ENCODE results near the gene CBX5. TPM values are rescaled to one million over a fixed set of nuclear protein-coding genes. Genes with fewer than 3 reads are reported as not detected.

The CBX5 gene
- total and polyA plus RNA-seq, 10 of the 15 experiments (the other 5 are each of a cell fraction or from before 2014, with no cell fraction given), result 46.7 to 138 (median 74.6) TPM

- TF ChIP-seq IRF3 (IDR thresholded peaks at IDR 0.05) (no peak), NFYA (IDR thresholded peaks at IDR 0.05; ENCODE audit: borderline replicate concordance, low read depth, low read length) (no peak), BRCA1 (IDR thresholded peaks at IDR 0.05; ENCODE audit: low read depth, low read length) (no peak), ZNF592 (IDR thresholded peaks at IDR 0.05) (no peak), PKNOX1 (IDR thresholded peaks at IDR 0.05) (no peak), CTCF (IDR thresholded peaks at IDR 0.05 in 2 of 3, conservative IDR thresholded peaks at IDR 0.05 in 1 of 3; ENCODE audit: control insufficient read depth in 2 of 3, extremely low read depth in 1 of 3, insufficient read depth in 1 of 3, low read depth in 3 of 3, low read length in 3 of 3) (no peak), CBFB (IDR thresholded peaks at IDR 0.05; ENCODE audit: low read depth) (0 out of 2 replicates have a peak, but pooled peaks have one; percentile 12), HSF1 (IDR thresholded peaks at IDR 0.05; ENCODE audit: low read depth, low read length) (no peak), RELB (IDR thresholded peaks at IDR 0.05; ENCODE audit: low read depth) (no peak), ZNF274 (IDR thresholded peaks at IDR 0.05; ENCODE audit: insufficient read depth, insufficient read length) (no peak), POLR2A (IDR thresholded peaks at IDR 0.05; ENCODE audit: low read depth, low read length) (peak; percentile 76), BHLHE40 (IDR thresholded peaks at IDR 0.05; ENCODE audit: borderline replicate concordance in 1 of 2, low read depth in 2 of 2, low read length in 1 of 2) (no peak), PML (IDR thresholded peaks at IDR 0.05; ENCODE audit: low read length) (peak; percentile 4; the same call in 1 of the 2 replicates), HCFC1 (IDR thresholded peaks at IDR 0.05; ENCODE audit: low read length) (no peak), BACH1 (IDR thresholded peaks at IDR 0.05; ENCODE audit: borderline replicate concordance) (peak; percentile 36; the same call in 1 of the 2 replicates), SMAD5 (IDR thresholded peaks at IDR 0.05; ENCODE audit: low read depth) (peak; percentile 59; the same call in 1 of the 2 replicates), IKZF1 (conservative IDR thresholded peaks at IDR 0.05) (no peak)
These were observed 6.4 kb upstream of the CBX5 start (continued) for GRCh38 chr12:54286042-54287030.

All from GM12878 (cell line).